GM23338 (cell line): ENCODE data around the gene CENPA. TPM values are rescaled to one million over a fixed set of nuclear protein-coding genes. Genes with fewer than 3 reads are reported as not detected.

Experiments used
- ATAC-seq: fragments of 200-7000 bp; cut with Tn5 transposase; 3 replicates; pipeline ENCODE4 v1.9.1; 2020
- DNase-seq: peaks from one replicate; pipeline ENCODE4 v3.0.0-alpha.2; 2015; ENCODE audit warnings: low spot score
- H2AFZ ChIP-seq: fragments of 200-600 bp; sonication (generic); 2 replicates; pipeline ENCODE4 v1.8.0; 2016; ENCODE audit warnings: antibody characterized with exemption, mild to moderate bottlenecking, moderate library complexity
- H3F3A ChIP-seq: fragments of 200-600 bp; sonication (generic); replicated peaks from 2 replicates; pipeline ENCODE4 v1.8.0; 2017; ENCODE audit warnings: antibody characterized with exemption, mixed run types, low read depth
- H3K27ac ChIP-seq: fragments of 200-600 bp; sonication (generic); 2 replicates; pipeline ENCODE4 v1.6.1; 2016; ENCODE audit warnings: low read depth
- H3K27me3 ChIP-seq: fragments of 200-600 bp; sonication (generic); 2 replicates; pipeline ENCODE4 v1.8.0; 2016; ENCODE audit warnings: mild to moderate bottlenecking, mixed run types, moderate library complexity; ENCODE audit not compliant: insufficient read depth
- H3K36me3 ChIP-seq: fragments of 200-600 bp; sonication (generic); 2 replicates; pipeline ENCODE4 v1.8.0; 2016; ENCODE audit warnings: mild to moderate bottlenecking; ENCODE audit not compliant: insufficient read depth
- H3K4me1 ChIP-seq: fragments of 200-600 bp; sonication (generic); 2 replicates; pipeline ENCODE4 v1.8.0; 2016; ENCODE audit warnings: mild to moderate bottlenecking, moderate library complexity; ENCODE audit not compliant: insufficient read depth
- H3K4me2 ChIP-seq: fragments of 200-600 bp; sonication (generic); 2 replicates; pipeline ENCODE4 v1.7.1; 2017; ENCODE audit warnings: mixed run types
- H3K4me3 ChIP-seq: fragments of 200-600 bp; sonication (generic); 2 replicates; pipeline ENCODE4 v1.6.1; 2016; ENCODE audit warnings: mixed run types
- H3K79me2 ChIP-seq: fragments of 200-600 bp; sonication (generic); replicated peaks from 2 replicates; pipeline ENCODE4 v1.8.0; 2017; ENCODE audit warnings: mild to moderate bottlenecking; ENCODE audit not compliant: insufficient read depth
- H3K9me2 ChIP-seq: fragments of 200-600 bp; sonication (generic); 2 replicates; pipeline ENCODE4 v1.8.0; 2017; ENCODE audit not compliant: insufficient read depth
- H4K20me1 ChIP-seq: fragments of 200-600 bp; sonication (generic); replicated peaks from 2 replicates; pipeline ENCODE4 v1.8.0; 2017; ENCODE audit warnings: mild to moderate bottlenecking; ENCODE audit not compliant: insufficient read depth
- H3K27ac Mint-ChIP-seq: 2 replicates; pipeline ENCODE4 v1.8.0; 2020; ENCODE audit warnings: inconsistent platforms, mild to moderate bottlenecking, moderate library complexity, mixed read lengths
- H3K27me3 Mint-ChIP-seq: 3 replicates; pipeline ENCODE4 v1.8.0; 2022; ENCODE audit warnings: low read depth, mild to moderate bottlenecking, moderate library complexity, mixed read lengths, inconsistent platforms; ENCODE audit not compliant: insufficient read depth, poor library complexity
- H3K36me3 Mint-ChIP-seq: 3 replicates; pipeline ENCODE4 v1.8.0; 2021; ENCODE audit warnings: low read depth, mild to moderate bottlenecking, inconsistent platforms, moderate library complexity, mixed read lengths
- H3K4me1 Mint-ChIP-seq: 3 replicates; pipeline ENCODE4 v1.8.0; 2020; ENCODE audit warnings: mild to moderate bottlenecking, inconsistent platforms, mixed read lengths
- H3K4me3 Mint-ChIP-seq: 3 replicates; pipeline ENCODE4 v1.8.0; 2021; ENCODE audit warnings: moderate library complexity, mild to moderate bottlenecking, inconsistent platforms, mixed read lengths
- H3K9me3 Mint-ChIP-seq: 3 replicates; pipeline ENCODE4 v1.8.0; 2020; ENCODE audit warnings: moderate library complexity, mild to moderate bottlenecking, inconsistent platforms, mixed read lengths
- CTCF ChIP-seq, 2 experiments: fragments of 200-600 bp in 1 of 2; sonication (generic) in 1 of 2; conservative IDR thresholded peaks; 2 replicates each; pipeline versions ENCODE4 v1.5.1 to v1.6.1; 2016 to 2017; ENCODE audit warnings: antibody characterized with exemption in 2 of 2, low read depth in 2 of 2, mild to moderate bottlenecking in 2 of 2, moderate library complexity in 1 of 2
- EZH2 ChIP-seq: fragments of 200-600 bp; sonication (generic); IDR thresholded peaks from one replicate; pipeline ENCODE4 v1.8.0; 2017; ENCODE audit warnings: antibody characterized with exemption, mild to moderate bottlenecking, low read depth; ENCODE audit not compliant: unreplicated experiment
- JUNB ChIP-seq: IDR thresholded peaks from one replicate; pipeline ENCODE4 v1.6.1; 2016; ENCODE audit warnings: antibody characterized with exemption; ENCODE audit not compliant: unreplicated experiment
- STAT1 ChIP-seq: IDR thresholded peaks from one replicate; pipeline ENCODE4 v1.6.1; 2016; ENCODE audit warnings: antibody characterized with exemption; ENCODE audit not compliant: unreplicated experiment
- ZNF114 ChIP-seq: fragments of 250-450 bp; sonication (Bioruptor Pico); IDR thresholded peaks from 2 replicates; pipeline ENCODE4 v1.5.0; 2020; ENCODE audit warnings: mild to moderate bottlenecking, moderate library complexity
- ZNF331 ChIP-seq: fragments of 250-450 bp; sonication (Bioruptor Pico); IDR thresholded peaks from 2 replicates; pipeline ENCODE4 v1.5.0; 2020; ENCODE audit warnings: low read depth, mild to moderate bottlenecking, moderate library complexity
- polyA plus RNA-seq: library from polyadenylated mRNA; unstranded; fragments of >200 nt; fragmentation: Nextera tagmentation; extraction: Ambion mirVana; gene quantifications from 2 replicates; pipeline ENCODE4 v1.2.1, GENCODE V29; 2016
- total RNA-seq: library from RNA; depleted of rRNA; stranded (reverse); fragments of >200 nt; shearing (Covaris generic); gene quantifications from 2 replicates; pipeline ENCODE4 v1.2.3, GENCODE V29; 2014
- TF ChIP-seq, protein P1 (sequence below): fragments of 250-450 bp; sonication (Bioruptor Pico); IDR thresholded peaks from 2 replicates; pipeline ENCODE4 v1.5.0; 2020; ENCODE audit warnings: mild to moderate bottlenecking, moderate library complexity

CENPA gene
- total and polyA plus RNA-seq, 2 experiments from 2014 or later = 16.8 to 24.2 TPM

GRCh38 chr2:26754539-26754938 is 31.3 kb upstream of the CENPA start:
- H3K4me3 ChIP-seq = no peak overlapping the region
- H3K9me3 Mint-ChIP-seq = peaks cover 13% of the 10 kb centered on the region
- H3K27ac Mint-ChIP-seq = no peak overlapping the region
- 0 out of 2 replicates have a peak, but pooled peaks cover 4% of the 10 kb centered on the region for H3K9me2 ChIP-seq
- no peak overlapping the region for H3K4me2 ChIP-seq
- H4K20me1 ChIP-seq = no peaks in the 10 kb centered on the region
- no peaks in the 10 kb centered on the region for H3K36me3 ChIP-seq
- H3K79me2 ChIP-seq = no peaks in the 10 kb centered on the region
- peaks cover 10% of the 10 kb centered on the region for H3K36me3 Mint-ChIP-seq
- H3K27ac ChIP-seq = no peak overlapping the region
- H3F3A ChIP-seq = peaks cover 8% of the 10 kb centered on the region
- H3K4me1 ChIP-seq = peaks cover 33% of the 10 kb centered on the region
- no peak for DNase-seq
- TF ChIP-seq ZNF331 (CRISPR knock-in tag) (no peak), EZH2 (no peak), JUNB (no peak), CTCF (conservative IDR thresholded peaks at IDR 0.05; ENCODE audit: low read depth in 2 of 2) (no peak), STAT1 (no peak), ZNF114 (CRISPR knock-in tag) (no peak)
- TF ChIP-seq, protein P1, sequence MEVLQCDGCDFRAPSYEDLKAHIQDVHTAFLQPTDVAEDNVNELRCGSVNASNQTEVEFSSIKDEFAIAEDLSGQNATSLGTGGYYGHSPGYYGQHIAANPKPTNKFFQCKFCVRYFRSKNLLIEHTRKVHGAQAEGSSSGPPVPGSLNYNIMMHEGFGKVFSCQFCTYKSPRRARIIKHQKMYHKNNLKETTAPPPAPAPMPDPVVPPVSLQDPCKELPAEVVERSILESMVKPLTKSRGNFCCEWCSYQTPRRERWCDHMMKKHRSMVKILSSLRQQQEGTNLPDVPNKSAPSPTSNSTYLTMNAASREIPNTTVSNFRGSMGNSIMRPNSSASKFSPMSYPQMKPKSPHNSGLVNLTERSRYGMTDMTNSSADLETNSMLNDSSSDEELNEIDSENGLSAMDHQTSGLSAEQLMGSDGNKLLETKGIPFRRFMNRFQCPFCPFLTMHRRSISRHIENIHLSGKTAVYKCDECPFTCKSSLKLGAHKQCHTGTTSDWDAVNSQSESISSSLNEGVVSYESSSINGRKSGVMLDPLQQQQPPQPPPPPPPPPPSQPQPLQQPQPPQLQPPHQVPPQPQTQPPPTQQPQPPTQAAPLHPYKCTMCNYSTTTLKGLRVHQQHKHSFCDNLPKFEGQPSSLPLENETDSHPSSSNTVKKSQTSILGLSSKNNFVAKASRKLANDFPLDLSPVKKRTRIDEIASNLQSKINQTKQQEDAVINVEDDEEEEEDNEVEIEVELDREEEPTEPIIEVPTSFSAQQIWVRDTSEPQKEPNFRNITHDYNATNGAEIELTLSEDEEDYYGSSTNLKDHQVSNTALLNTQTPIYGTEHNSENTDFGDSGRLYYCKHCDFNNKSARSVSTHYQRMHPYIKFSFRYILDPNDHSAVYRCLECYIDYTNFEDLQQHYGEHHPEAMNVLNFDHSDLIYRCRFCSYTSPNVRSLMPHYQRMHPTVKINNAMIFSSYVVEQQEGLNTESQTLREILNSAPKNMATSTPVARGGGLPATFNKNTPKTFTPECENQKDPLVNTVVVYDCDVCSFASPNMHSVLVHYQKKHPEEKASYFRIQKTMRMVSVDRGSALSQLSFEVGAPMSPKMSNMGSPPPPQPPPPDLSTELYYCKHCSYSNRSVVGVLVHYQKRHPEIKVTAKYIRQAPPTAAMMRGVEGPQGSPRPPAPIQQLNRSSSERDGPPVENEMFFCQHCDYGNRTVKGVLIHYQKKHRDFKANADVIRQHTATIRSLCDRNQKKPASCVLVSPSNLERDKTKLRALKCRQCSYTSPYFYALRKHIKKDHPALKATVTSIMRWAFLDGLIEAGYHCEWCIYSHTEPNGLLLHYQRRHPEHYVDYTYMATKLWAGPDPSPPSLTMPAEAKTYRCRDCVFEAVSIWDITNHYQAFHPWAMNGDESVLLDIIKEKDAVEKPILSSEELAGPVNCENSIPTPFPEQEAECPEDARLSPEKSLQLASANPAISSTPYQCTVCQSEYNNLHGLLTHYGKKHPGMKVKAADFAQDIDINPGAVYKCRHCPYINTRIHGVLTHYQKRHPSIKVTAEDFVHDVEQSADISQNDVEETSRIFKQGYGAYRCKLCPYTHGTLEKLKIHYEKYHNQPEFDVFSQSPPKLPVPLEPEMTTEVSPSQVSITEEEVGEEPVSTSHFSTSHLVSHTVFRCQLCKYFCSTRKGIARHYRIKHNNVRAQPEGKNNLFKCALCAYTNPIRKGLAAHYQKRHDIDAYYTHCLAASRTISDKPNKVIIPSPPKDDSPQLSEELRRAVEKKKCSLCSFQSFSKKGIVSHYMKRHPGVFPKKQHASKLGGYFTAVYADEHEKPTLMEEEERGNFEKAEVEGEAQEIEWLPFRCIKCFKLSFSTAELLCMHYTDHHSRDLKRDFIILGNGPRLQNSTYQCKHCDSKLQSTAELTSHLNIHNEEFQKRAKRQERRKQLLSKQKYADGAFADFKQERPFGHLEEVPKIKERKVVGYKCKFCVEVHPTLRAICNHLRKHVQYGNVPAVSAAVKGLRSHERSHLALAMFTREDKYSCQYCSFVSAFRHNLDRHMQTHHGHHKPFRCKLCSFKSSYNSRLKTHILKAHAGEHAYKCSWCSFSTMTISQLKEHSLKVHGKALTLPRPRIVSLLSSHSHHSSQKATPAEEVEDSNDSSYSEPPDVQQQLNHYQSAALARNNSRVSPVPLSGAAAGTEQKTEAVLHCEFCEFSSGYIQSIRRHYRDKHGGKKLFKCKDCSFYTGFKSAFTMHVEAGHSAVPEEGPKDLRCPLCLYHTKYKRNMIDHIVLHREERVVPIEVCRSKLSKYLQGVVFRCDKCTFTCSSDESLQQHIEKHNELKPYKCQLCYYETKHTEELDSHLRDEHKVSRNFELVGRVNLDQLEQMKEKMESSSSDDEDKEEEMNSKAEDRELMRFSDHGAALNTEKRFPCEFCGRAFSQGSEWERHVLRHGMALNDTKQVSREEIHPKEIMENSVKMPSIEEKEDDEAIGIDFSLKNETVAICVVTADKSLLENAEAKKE (CRISPR knock-in tag) = no peak
- no peak for ATAC-seq
- H3K27me3 Mint-ChIP-seq = peaks cover 27% of the 10 kb centered on the region
- H3K4me3 Mint-ChIP-seq = no peak overlapping the region
- peaks cover 23% of the 10 kb centered on the region for H3K27me3 ChIP-seq
- peaks cover 62% of the 10 kb centered on the region for H3K4me1 Mint-ChIP-seq
- no peak overlapping the region for H2AFZ ChIP-seq
